SK-N-SH (cell line): ENCODE measurements around the gene CPXM1.

ENCODE experiments used
- CTCF ChIP-seq: fragments of 200-600 bp; sonication (generic); IDR thresholded peaks from 2 replicates; pipeline ENCODE4 v1.6.1; 2017; ENCODE audit warnings: antibody characterized with exemption, mild to moderate bottlenecking, moderate library complexity
- POLR2AphosphoS5 ChIP-seq: IDR thresholded peaks from 2 replicates; pipeline ENCODE4 v1.6.1; 2012; ENCODE audit warnings: low read depth, low read length
- RCOR1 ChIP-seq: fragments of 150-350 bp; IDR thresholded peaks from 2 replicates; pipeline ENCODE4 v1.6.1; 2017; ENCODE audit warnings: antibody characterized with exemption, low read length
- REST ChIP-seq: IDR thresholded peaks from 2 replicates; pipeline ENCODE4 v1.6.1; 2012; ENCODE audit warnings: mild to moderate bottlenecking, low read depth, low read length, moderate library complexity
- SIN3A ChIP-seq: IDR thresholded peaks from 2 replicates; pipeline ENCODE4 v1.6.1; 2012; ENCODE audit warnings: low read depth, mild to moderate bottlenecking, low read length, moderate library complexity, borderline replicate concordance
- TAF1 ChIP-seq: IDR thresholded peaks from 2 replicates; pipeline ENCODE4 v1.6.1; 2012; ENCODE audit warnings: low read depth, mild to moderate bottlenecking, low read length, moderate library complexity, borderline replicate concordance

- TF ChIP-seq TAF1 (no peak), RCOR1 (no peak), POLR2AphosphoS5 (no peak), CTCF (no peak), SIN3A (no peak), REST (no peak)
These were observed 40.0 kb downstream of the CPXM1 start for GRCh38 chr20:2760297-2760951.
